ENCODE data around the gene HPN.
A peak's percentile ranks its signal among the peaks of the same experiment; 100 is the strongest.

The HPN gene

DNA sequence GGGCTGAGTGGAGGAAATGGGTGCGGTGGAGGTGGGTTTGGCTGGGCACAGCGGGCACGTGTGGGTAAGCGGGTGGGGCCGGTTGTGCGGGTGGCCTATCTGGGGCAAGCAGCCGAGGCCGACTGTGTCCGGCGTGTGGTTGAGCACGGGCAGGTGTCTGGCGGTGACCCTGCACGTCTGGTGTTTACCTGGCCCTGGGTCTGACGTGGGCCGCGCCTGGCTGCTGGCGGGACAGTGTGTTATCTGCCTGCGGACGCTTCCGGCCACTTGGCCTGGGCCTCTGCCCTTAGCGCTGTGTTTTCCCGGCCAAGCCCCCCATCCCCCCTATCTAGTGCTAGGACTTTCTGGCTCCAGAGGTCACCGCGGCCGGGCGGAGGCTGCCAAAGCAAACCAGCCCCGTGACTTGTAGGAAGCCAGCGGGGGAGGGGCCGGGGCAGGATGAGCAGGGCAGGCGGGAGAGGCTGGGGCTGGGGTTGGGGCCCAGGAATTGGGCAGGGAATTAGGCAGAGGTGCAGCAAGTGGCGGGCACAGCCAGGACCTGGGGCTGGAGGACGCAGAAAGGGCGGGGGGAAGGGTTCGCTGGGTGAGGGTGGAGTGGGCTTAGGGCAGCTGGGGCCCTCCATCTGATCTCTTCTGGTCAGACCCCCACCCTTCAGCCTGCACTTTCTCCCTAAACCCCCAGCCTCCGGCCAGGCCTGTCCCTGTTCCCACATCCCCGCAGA, 534 bp upstream of the HPN start:
- ChIA-PET CTCF (no interaction called here), POLR2A (no interaction called here)
- Histone ChIP-seq H3K4me3 (ENCODE audit: low read depth, low read length) (no peak overlapping the region), H3K9me3 (ENCODE audit: control insufficient read depth, insufficient read depth, low read depth, low read length) (no peaks in the 10 kb centered on the region), H3K27ac (ENCODE audit: extremely low read depth, low read depth, low read length) (no peak overlapping the region), H3K36me3 (ENCODE audit: control insufficient read depth in 2 of 2, insufficient read depth in 1 of 2, low read length in 2 of 2) (peaks cover 0 to 3% of the 10 kb centered on the region in 2 experiments; a peak in 1 of 3 replicates), H3K4me1 (ENCODE audit: control insufficient read depth, insufficient read depth, low read length) (no peaks in the 10 kb centered on the region)
- no peak for TF ChIP-seq ZNF214 (tag by site-specific recombination; IDR thresholded peaks at IDR 0.05; ENCODE audit: borderline replicate concordance)
- no peak for TF ChIP-seq KLF7 (tag by site-specific recombination; IDR thresholded peaks at IDR 0.05; ENCODE audit: borderline replicate concordance)
- no peak for TF ChIP-seq ZNF311 (tag by site-specific recombination; IDR thresholded peaks at IDR 0.05; ENCODE audit: borderline replicate concordance)
- no peak for TF ChIP-seq ZNF529 (tag by site-specific recombination; IDR thresholded peaks at IDR 0.05; ENCODE audit: insufficient replicate concordance)
- TF ChIP-seq ZNF623 (tag by site-specific recombination; IDR thresholded peaks at IDR 0.05) = no peak
- TF ChIP-seq HIC1 (tag by site-specific recombination; IDR thresholded peaks at IDR 0.05) = peak; percentile 98
- 0 out of 2 replicates have a peak, but pooled peaks have one; percentile 28 for TF ChIP-seq PRDM10 (tag by site-specific recombination; IDR thresholded peaks at IDR 0.05)
- peak; percentile 4; the same call in 1 of the 2 replicates for TF ChIP-seq KLF8 (tag by site-specific recombination; IDR thresholded peaks at IDR 0.05)
- TF ChIP-seq ZBTB8A (tag by site-specific recombination; IDR thresholded peaks at IDR 0.05) = 0 out of 2 replicates have a peak, but pooled peaks have one; percentile 23
- no peak for TF ChIP-seq ZNF394 (tag by site-specific recombination; IDR thresholded peaks at IDR 0.05; ENCODE audit: borderline replicate concordance)

DNA sequence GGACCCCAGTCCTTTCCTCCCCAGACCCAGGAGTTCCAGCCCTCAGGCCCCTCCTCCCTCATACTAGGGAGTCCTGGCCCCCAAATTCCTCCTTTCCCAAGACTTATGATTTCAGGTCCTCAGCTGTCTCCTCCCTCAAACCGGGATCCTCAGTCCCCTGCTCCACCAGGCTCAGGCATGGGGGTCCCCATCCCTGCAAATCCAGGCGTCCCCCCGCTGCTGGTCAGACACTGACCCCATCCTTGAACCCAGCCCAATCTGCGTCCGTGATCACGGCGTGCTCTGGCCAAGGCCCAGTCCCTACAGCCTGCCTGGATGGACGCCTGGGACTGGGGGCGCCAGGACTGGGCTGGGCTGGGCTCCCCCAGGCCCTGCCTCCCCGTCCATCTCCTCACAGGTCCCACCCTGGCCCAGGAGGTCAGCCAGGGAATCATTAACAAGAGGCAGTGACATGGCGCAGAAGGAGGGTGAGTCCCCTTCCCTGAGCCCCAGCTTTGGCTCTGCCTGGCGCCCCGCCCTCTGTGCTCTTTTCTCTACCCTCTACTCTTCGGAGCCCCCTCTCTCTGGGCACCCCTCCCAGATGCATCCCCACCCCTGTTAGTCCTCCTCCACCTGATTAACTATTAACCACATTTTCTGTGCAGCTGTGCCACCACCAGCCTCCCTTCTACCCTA, 672 bp downstream of the HPN start:
- Histone ChIP-seq H3K27ac (ENCODE audit: extremely low read depth, low read depth, low read length) (no peak overlapping the region), H3K4me1 (ENCODE audit: control insufficient read depth, insufficient read depth, low read length) (no peaks in the 10 kb centered on the region), H3K9me3 (ENCODE audit: control insufficient read depth, insufficient read depth, low read depth, low read length) (no peaks in the 10 kb centered on the region), H3K4me3 (ENCODE audit: low read depth, low read length) (no peak overlapping the region), H3K36me3 (ENCODE audit: control insufficient read depth in 2 of 2, insufficient read depth in 1 of 2, low read length in 2 of 2) (no peaks in the 10 kb centered on the region)
- TF ChIP-seq, protein P1, sequence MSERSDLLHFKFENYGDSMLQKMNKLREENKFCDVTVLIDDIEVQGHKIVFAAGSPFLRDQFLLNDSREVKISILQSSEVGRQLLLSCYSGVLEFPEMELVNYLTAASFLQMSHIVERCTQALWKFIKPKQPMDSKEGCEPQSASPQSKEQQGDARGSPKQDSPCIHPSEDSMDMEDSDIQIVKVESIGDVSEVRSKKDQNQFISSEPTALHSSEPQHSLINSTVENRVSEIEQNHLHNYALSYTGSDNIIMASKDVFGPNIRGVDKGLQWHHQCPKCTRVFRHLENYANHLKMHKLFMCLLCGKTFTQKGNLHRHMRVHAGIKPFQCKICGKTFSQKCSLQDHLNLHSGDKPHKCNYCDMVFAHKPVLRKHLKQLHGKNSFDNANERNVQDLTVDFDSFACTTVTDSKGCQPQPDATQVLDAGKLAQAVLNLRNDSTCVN (tag by site-specific recombination; optimal IDR thresholded peaks at IDR 0.05) = no peak
- TF ChIP-seq, protein P2, sequence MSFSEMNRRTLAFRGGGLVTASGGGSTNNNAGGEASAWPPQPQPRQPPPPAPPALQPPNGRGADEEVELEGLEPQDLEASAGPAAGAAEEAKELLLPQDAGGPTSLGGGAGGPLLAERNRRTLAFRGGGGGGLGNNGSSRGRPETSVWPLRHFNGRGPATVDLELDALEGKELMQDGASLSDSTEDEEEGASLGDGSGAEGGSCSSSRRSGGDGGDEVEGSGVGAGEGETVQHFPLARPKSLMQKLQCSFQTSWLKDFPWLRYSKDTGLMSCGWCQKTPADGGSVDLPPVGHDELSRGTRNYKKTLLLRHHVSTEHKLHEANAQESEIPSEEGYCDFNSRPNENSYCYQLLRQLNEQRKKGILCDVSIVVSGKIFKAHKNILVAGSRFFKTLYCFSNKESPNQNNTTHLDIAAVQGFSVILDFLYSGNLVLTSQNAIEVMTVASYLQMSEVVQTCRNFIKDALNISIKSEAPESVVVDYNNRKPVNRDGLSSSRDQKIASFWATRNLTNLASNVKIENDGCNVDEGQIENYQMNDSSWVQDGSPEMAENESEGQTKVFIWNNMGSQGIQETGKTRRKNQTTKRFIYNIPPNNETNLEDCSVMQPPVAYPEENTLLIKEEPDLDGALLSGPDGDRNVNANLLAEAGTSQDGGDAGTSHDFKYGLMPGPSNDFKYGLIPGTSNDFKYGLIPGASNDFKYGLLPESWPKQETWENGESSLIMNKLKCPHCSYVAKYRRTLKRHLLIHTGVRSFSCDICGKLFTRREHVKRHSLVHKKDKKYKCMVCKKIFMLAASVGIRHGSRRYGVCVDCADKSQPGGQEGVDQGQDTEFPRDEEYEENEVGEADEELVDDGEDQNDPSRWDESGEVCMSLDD (tag by site-specific recombination; IDR thresholded peaks at IDR 0.05) = peak; percentile 17
- no peak for TF ChIP-seq ZNF324 (tag by site-specific recombination; IDR thresholded peaks at IDR 0.05)
- TF ChIP-seq SP2 (tag by site-specific recombination; IDR thresholded peaks at IDR 0.05) = peak; percentile 7; the same call in 1 of the 2 replicates
- ChIA-PET POLR2A (no interaction called here), CTCF (interaction anchor here (0.6 to 8.7 kb wide), 5 partner anchors 14 to 691 kb away, joined by 3 to 193 read pairs (median 60); partner anchors contain the start of genes FXYD1, FXYD7 and LGI4)
